ENCODE measurements around the gene LURAP1L.

DNA sequence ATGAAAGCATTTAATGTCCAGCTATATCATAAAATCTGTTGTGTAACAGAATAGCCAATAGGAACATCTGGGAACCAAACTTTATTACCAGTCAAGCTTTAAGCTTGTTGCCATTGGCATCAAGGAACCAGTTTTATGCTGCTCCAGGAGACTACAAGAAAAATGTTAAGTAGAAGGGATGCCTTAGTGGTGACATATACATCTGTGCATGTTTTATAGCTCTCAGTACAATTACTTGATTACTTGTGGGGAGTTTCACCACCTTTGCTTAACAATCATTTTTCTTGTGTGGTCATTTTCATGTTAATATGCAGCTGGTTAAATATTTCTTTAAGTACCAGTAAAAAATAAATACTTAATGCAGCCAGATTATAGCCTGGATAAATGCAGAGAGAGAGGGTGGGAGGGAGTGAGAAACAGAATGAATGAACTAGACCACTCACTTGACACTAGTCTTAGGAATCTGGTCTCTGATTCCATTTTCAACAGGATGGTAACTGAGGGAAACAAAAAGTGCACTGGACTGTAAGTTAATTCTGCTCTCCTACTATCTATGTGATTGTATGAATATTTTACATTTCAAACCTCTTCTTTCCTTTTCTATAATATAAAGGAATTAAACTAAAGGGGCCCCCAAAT, 35.7 kb upstream of the LURAP1L start:
- TF ChIP-seq, protein P1, sequence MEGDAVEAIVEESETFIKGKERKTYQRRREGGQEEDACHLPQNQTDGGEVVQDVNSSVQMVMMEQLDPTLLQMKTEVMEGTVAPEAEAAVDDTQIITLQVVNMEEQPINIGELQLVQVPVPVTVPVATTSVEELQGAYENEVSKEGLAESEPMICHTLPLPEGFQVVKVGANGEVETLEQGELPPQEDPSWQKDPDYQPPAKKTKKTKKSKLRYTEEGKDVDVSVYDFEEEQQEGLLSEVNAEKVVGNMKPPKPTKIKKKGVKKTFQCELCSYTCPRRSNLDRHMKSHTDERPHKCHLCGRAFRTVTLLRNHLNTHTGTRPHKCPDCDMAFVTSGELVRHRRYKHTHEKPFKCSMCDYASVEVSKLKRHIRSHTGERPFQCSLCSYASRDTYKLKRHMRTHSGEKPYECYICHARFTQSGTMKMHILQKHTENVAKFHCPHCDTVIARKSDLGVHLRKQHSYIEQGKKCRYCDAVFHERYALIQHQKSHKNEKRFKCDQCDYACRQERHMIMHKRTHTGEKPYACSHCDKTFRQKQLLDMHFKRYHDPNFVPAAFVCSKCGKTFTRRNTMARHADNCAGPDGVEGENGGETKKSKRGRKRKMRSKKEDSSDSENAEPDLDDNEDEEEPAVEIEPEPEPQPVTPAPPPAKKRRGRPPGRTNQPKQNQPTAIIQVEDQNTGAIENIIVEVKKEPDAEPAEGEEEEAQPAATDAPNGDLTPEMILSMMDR (optimal IDR thresholded peaks at IDR 0.05 in 1 of 3, IDR thresholded peaks at IDR 0.05 in 1 of 3, conservative IDR thresholded peaks at IDR 0.05 in 1 of 3; ENCODE audit: extremely low read depth in 1 of 3, insufficient read depth in 2 of 3, low read length in 3 of 3): no peak
- TF ChIP-seq EZH2 (IDR thresholded peaks at IDR 0.05; ENCODE audit: low read length): no peak
